Prostate gland (tissue), 2 donors: ENCODE measurements around the gene EPB41L2.

Source experiments
- CTCF ChIP-seq, 4 experiments: fragments of 200-600 bp in 2 of 4; fragments of 450-650 bp in 2 of 4; sonication (generic) in 2 of 4; IDR thresholded peaks; 1 replicate in 3 of 4; 2 replicates in 1 of 4; pipeline ENCODE4 v1.5.1; 2016 to 2019; ENCODE audit warnings: antibody characterized with exemption in 4 of 4, mild to moderate bottlenecking in 2 of 4, moderate library complexity in 2 of 4
- POLR2A ChIP-seq: fragments of 450-650 bp; IDR thresholded peaks from one replicate; pipeline ENCODE4 v1.6.1; 2016; ENCODE audit warnings: antibody characterized with exemption, mild to moderate bottlenecking

GRCh38 chr6:130933712-130934200, 129.3 kb downstream of the EPB41L2 start:
- TF ChIP-seq POLR2A (no peak), CTCF (IDR thresholded peaks at IDR 0.05) (no peak)
